ENCODE measurements around the gene COLQ. TPM values are rescaled to one million over a fixed set of nuclear protein-coding genes. Genes with fewer than 3 reads are reported as not detected.

Gene COLQ
- total RNA-seq, 1 donor from 2014 or later: 0.12 TPM

- H3K4me3 ChIP-seq (ENCODE audit: low read depth, low read length): no peak overlapping the region
- DNase-seq (ENCODE audit: low read depth): no peak
- no peak for TF ChIP-seq CTCF (conservative IDR thresholded peaks at IDR 0.05; ENCODE audit: low read depth, low read length)
These were observed 90.2 kb downstream of the COLQ start for GRCh38 chr3:15431256-15431837.

- TF ChIP-seq CTCF (conservative IDR thresholded peaks at IDR 0.05; ENCODE audit: low read depth, low read length): no peak
- no peak for DNase-seq (ENCODE audit: low read depth)
- H3K4me3 ChIP-seq (ENCODE audit: low read depth, low read length): no peak overlapping the region
These were observed 90.9 kb downstream of the COLQ start for GRCh38 chr3:15430624-15431023.

GRCh38 chr3:15429080-15429479 lies 92.4 kb downstream of the COLQ start:
- peak overlapping the region; percentile 99 for H3K4me3 ChIP-seq (ENCODE audit: low read depth, low read length)
- no peak for TF ChIP-seq CTCF (conservative IDR thresholded peaks at IDR 0.05; ENCODE audit: low read depth, low read length)

GRCh38 chr3:15428539-15428938 lies 93.0 kb downstream of the COLQ start:
- peak overlapping the region; percentile 99 for H3K4me3 ChIP-seq (ENCODE audit: low read depth, low read length)
- TF ChIP-seq CTCF (conservative IDR thresholded peaks at IDR 0.05; ENCODE audit: low read depth, low read length): no peak
- peak; percentile 52 for DNase-seq (ENCODE audit: low read depth)

More at GRCh38 chr3:15429080-15429479, 92.4 kb downstream of the COLQ start:
- DNase-seq (ENCODE audit: low read depth): no peak

GRCh38 chr3:15427981-15428380 lies 93.5 kb downstream of the COLQ start:
- TF ChIP-seq CTCF (conservative IDR thresholded peaks at IDR 0.05; ENCODE audit: low read depth, low read length): no peak
- no peak for DNase-seq (ENCODE audit: low read depth)
- H3K4me3 ChIP-seq (ENCODE audit: low read depth, low read length): peak overlapping the region; percentile 99

GRCh38 chr3:15427182-15427880 lies 94.2 kb downstream of the COLQ start, which contains the start of the genes EAF1 and METTL6:
Gene EAF1 (plus strand): TSS chr3:15427598. CDS start chr3:15427780, 182 bp downstream.
Gene METTL6 (minus strand): TSS chr3:15427544. CDS start chr3:15426511, 1,033 bp downstream.
- no peak for TF ChIP-seq CTCF (conservative IDR thresholded peaks at IDR 0.05; ENCODE audit: low read depth, low read length)
- DNase-seq (ENCODE audit: low read depth): no peak
- peak within 1 kb of the TSS; percentile 99 for H3K4me3 ChIP-seq (ENCODE audit: low read depth, low read length)

All from epithelial cell of proximal tubule (primary cell).